HG03378 (cell line): ENCODE results near the gene MYH11.
"Not testable (repeated sequence)": the region's sequence is repeated elsewhere in the genome, so short reads cannot be mapped to it uniquely, and the experiment has no call there.

Source experiments
- ATAC-seq: cut with Tn5 transposase; IDR thresholded peaks from one replicate; pipeline ENCODE4 v1.9.1; 2021; ENCODE audit warnings: mild to moderate bottlenecking, moderate library complexity; ENCODE audit not compliant: unreplicated experiment

MYH11 gene

DNA sequence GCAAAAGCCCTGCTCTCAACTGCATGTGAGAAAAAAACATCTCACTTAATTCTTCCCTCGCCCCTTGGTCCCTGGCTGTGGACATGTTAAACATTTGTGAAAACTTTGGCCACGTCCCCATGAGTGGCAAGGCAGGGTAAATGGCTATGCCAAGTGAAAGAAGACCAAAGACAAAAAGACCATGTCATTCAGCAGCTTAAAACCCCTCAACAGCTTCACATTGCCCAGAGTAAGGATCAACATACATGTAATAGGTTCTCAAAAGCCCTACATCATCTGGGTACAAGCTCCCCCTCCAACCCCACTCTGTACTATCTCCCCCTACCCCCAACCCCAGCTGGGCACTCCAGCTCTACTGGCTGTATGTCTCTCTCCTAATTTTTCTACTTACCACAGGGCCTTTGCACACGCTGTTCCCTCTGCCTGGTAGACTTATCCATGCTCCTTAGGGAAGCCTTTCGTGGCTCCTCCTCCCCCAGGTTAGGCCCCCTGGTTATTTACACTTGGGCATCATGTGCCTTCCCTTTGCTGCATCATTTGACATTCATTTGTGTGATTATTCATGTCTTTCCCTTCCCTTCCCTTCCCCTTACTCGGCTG is 131.1 kb downstream of the MYH11 start:
- ATAC-seq = no peak

DNA sequence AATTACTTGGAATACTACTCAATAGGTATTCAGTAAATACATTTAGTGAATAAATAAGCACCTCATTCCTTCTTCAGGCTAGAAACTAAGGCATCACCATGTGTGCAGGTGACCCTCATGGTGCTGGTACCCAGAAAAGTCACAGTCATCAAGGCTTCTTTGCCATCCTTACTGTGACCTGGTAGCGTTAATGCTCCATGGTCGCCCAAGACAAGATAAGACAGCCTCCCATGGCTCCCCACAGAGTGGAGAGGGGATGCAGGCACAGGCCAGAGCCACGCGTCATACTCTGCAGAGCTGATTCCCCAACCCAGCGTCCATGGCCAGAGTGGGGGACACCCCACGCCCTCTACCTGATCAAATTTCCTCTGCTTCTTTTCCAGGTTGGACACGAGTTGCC is 133.0 kb downstream of the MYH11 start:
- no peak for ATAC-seq

- ATAC-seq = no peak
These were observed 135.8 kb downstream of the MYH11 start for GRCh38 chr16:15721018-15721417.

- ATAC-seq = no peak
These were observed 140.0 kb downstream of the MYH11 start for GRCh38 chr16:15716694-15717447.

- no peak for ATAC-seq
These were observed 141.6 kb downstream of the MYH11 start for GRCh38 chr16:15715221-15715620.

GRCh38 chr16:15714393-15715172 is 142.2 kb downstream of the MYH11 start:
- no peak for ATAC-seq

DNA sequence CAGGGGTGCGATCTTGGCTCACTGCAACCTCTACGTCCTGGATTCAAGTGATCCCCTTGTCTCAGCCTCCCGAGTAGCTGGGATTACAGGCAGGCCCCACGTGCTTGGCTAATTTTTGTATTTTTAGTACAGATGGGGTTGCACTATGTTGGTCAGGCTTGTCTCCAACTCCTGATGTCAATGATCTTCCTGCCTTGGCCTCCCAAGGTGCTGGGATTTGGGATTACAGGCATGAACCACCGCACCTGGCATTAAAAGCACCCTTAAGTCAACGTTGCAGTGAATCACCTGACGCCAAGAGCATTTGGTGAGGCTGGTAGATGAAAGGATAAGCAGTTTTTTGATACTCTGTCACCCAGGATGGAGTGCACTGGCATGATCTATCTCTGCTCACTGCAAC is 147.8 kb downstream of the MYH11 start:
- ATAC-seq = no peak

DNA sequence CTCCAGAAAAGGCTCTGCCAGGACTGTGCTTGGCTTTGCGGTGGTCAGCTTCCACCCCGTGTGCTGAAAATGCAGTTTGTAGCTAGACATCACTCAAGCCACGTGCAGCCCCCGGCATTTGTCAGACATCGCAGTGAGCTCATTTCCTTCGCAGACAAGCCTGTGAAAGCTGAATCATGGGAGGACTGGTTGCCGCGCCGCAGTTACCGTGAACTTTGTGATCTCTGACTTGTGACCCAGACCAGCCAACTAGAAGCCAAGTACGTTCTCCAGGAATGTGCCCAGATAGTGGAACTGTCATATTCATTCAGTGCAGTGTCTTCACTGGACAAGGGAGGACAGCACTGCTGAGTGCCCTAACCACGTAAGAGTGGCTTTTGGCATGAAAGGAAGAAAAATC is 148.7 kb downstream of the MYH11 start:
- ATAC-seq = no peak

DNA sequence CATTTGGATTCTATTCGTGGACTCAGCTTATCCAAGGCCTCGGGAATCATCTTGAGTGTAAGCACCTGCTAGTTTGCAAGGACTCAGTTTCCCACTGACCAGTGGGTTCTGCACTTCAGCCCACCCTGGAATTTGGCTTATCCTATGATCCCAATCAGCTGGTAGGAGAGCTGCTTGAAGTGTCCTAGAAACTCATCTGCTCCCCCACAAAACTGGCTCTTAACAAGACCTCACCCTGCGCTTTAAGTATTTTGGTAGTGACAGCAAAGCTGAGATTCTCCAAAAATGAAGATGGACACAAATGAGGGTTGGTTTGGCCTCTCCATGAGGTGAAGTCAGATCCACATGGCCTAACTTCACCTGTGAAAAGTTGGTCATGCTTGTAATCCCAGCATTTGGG is 149.5 kb downstream of the MYH11 start:
- ATAC-seq = no peak

- ATAC-seq = no peak
These were observed 151.7 kb downstream of the MYH11 start for GRCh38 chr16:15705064-15705565.

DNA sequence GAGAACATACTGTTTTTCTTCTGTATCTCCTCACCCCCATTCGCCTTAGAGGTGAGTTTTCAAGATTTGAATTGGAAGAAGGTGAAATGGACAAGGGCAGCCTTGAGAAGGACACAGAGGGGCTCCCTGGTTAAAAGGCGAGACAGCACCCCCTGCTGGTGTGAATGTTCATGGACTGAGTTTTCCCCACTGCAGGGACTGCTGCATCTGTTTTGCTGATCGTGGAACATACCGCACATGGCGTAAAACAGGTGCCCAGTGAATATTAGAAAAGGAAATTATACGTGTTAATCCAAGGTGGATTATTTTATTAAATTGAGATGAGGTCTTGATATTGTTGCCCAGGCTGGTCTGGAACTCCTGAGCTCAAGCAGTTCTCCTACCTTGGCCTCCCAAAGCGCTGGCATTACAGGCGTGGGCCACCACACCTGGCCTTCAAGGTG is 152.3 kb downstream of the MYH11 start:
- no peak for ATAC-seq

GRCh38 chr16:15703029-15703736 is 153.6 kb downstream of the MYH11 start:
- no peak for ATAC-seq

- no peak for ATAC-seq
These were observed 154.6 kb downstream of the MYH11 start for GRCh38 chr16:15701975-15702970.

DNA sequence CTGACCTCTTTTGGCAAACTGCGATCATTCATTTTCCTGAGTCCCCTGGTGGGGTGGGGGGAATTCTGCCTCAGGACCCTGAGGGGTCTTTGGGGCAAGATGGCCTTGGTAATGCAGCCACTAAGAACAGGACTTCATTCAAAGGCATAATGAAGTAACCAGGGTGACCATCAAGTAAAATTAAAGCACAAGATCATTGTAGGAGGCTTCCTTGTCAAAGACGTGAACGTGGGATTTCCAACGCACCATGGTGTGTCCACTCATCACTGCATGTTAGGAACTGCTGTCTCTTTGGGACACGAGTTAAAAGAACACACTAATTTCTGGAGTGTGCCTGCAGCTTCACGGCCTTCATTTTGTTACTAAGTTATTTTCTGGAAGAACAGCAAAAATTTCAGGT is 155.5 kb downstream of the MYH11 start:
- ATAC-seq = no peak

DNA sequence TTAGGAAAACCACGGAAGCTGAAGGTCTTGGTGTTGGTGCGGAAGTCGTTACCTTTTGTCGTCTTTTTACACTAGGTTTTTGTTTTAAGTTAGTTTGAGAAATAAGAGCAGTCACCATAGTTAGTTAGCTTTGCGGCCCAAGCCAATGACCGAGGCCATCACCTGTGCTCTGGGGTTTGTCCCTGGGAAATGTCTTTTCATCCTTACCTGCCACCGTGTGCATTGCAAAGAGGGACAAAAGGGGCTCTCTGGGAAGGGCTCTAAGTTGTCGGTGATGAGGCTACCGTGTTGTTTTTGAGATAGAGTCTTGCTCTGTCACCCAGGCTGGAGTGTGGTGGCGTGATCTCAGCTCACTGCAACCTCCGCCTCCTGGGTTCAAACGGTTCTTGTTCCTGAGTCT is 157.0 kb downstream of the MYH11 start:
- no peak for ATAC-seq

DNA sequence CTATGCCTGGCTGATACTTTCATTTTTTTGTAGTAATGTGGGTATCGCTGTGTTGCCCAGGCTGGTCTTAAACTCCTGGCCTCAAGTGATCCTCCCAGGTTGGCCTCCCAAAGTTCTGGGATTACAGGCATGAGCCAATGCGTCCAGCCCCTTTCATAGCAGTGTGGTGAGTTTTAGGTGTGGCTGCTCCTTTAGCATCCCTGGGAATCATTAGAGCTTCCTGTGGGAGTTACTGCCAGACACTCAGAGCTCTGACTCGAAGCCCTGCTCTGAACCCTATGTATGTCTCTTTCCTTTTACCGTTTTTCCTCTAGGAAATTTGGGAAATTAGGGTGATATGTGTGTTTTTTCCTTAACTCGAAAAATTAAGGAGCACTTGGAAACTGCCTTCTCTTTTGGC is 162.3 kb downstream of the MYH11 start:
- no peak for ATAC-seq

- ATAC-seq = not testable (repeated sequence)
These were observed 164.3 kb downstream of the MYH11 start for GRCh38 chr16:15692508-15692907.

DNA sequence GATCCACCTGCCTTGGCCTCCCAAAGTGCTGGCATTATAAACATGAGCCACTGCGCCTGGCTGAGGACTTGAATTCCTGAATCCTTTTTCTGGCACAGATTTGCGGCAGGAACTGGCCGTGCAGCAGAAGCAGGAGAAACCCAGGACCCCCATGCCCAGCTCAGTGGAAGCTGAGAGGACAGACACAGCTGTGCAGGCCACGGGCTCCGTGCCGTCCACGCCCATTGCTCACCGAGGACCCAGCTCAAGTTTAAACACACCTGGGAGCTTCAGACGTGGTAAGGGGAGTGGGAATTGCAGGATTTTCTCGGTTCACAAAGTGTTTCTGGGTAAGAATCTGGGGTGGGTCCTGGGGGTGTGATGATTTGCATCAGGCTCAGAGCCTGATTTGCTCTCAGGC is 165.8 kb downstream of the MYH11 start:
- no peak for ATAC-seq

DNA sequence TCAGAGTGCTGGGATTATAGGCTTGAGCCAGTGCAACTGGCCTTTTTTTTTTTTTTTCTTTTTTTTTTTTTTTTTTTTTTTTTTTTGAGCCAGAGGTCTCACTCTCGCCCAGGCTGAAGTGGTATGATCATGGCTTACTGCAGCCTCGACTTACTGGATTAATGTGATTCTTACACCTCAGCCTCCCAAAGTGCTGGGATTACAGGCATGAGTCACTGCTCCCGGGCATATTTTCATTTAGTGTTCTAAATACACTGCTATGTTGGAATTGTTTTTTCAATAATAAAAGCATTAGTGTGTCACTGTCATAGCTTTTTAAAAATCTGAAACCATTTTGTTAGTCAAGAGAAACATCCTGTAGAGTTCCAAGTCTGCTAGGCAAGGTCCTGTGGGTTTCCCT is 166.5 kb downstream of the MYH11 start:
- no peak for ATAC-seq

DNA sequence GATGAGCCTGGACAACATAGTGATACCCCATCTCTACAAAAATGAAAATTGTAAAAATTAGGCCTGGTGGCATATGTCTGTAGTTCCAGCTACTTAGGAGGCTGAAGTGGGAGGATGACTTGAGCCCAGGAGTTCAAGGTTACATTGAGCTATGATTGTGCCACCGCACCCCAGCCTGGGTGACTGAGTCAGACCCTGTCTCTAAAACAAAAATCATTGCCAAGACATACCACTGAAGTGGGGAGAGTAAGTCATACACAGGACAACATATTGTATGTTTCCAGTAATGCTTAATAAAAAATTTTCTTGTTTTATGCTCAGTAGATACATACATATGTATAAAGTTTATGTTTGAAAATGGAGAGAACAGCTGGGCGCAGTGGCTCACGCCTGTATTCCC is 167.5 kb downstream of the MYH11 start:
- no peak for ATAC-seq
